HEK293 (cell line): Measurements from ENCODE around the gene SETDB2.
A peak's percentile ranks its signal among the peaks of the same experiment; 100 is the strongest.

Experiments
- ELK4 ChIP-seq: IDR thresholded peaks from 2 replicates; pipeline ENCODE4 v1.6.1; 2011; ENCODE audit warnings: mild to moderate bottlenecking, low read depth, low read length, borderline replicate concordance
- KLF17 ChIP-seq: fragments of 450-650 bp; formaldehyde crosslinking; IDR thresholded peaks from 2 replicates; pipeline ENCODE4 v1.5.1; 2016; ENCODE audit warnings: missing biosample characterization, missing genetic modification characterization
- MYNN ChIP-seq: fragments of 450-650 bp; formaldehyde crosslinking; IDR thresholded peaks from 2 replicates; pipeline ENCODE4 v1.5.1; 2016; ENCODE audit warnings: missing biosample characterization, missing genetic modification characterization, borderline replicate concordance
- MZF1 ChIP-seq: fragments of 450-650 bp; formaldehyde crosslinking; IDR thresholded peaks from 2 replicates; pipeline ENCODE4 v1.5.1; 2017; ENCODE audit warnings: missing biosample characterization, missing genetic modification characterization, borderline replicate concordance
- SETDB1 ChIP-seq: IDR thresholded peaks from one replicate; pipeline ENCODE4 v1.6.1; 2017; ENCODE audit warnings: mild to moderate bottlenecking, low read length, moderate library complexity, mixed read lengths; ENCODE audit not compliant: insufficient read length
- ZBTB11 ChIP-seq: fragments of 450-650 bp; formaldehyde crosslinking; conservative IDR thresholded peaks from 2 replicates; pipeline ENCODE4 v1.5.1; 2016; ENCODE audit warnings: low read depth, missing biosample characterization, missing genetic modification characterization
- ZEB2 ChIP-seq: fragments of 450-650 bp; formaldehyde crosslinking; IDR thresholded peaks from 2 replicates; pipeline ENCODE4 v1.5.1; 2016; ENCODE audit warnings: missing biosample characterization, missing genetic modification characterization
- ZNF121 ChIP-seq: fragments of 450-650 bp; formaldehyde crosslinking; IDR thresholded peaks from 2 replicates; pipeline ENCODE4 v1.5.1; 2016; ENCODE audit warnings: missing biosample characterization, missing genetic modification characterization
- ZNF138 ChIP-seq: fragments of 450-650 bp; formaldehyde crosslinking; IDR thresholded peaks from 2 replicates; pipeline ENCODE4 v1.5.1; 2016; ENCODE audit warnings: missing biosample characterization, missing genetic modification characterization, borderline replicate concordance
- ZNF175 ChIP-seq: fragments of 450-650 bp; formaldehyde crosslinking; IDR thresholded peaks from 2 replicates; pipeline ENCODE4 v1.5.1; 2016; ENCODE audit warnings: missing biosample characterization, missing genetic modification characterization
- ZNF24 ChIP-seq: fragments of 450-650 bp; formaldehyde crosslinking; IDR thresholded peaks from 2 replicates; pipeline ENCODE4 v1.5.1; 2016; ENCODE audit warnings: missing biosample characterization, missing genetic modification characterization
- ZNF26 ChIP-seq: fragments of 450-650 bp; formaldehyde crosslinking; IDR thresholded peaks from 2 replicates; pipeline ENCODE4 v1.5.1; 2016; ENCODE audit warnings: missing biosample characterization, missing genetic modification characterization
- ZNF292 ChIP-seq: fragments of 450-650 bp; formaldehyde crosslinking; IDR thresholded peaks from 2 replicates; pipeline ENCODE4 v1.5.1; 2016; ENCODE audit warnings: low read depth, missing biosample characterization, missing genetic modification characterization, borderline replicate concordance
- ZNF394 ChIP-seq: fragments of 450-650 bp; formaldehyde crosslinking; IDR thresholded peaks from 2 replicates; pipeline ENCODE4 v1.5.1; 2016; ENCODE audit warnings: missing biosample characterization, missing genetic modification characterization, mild to moderate bottlenecking, moderate library complexity, borderline replicate concordance
- ZNF433 ChIP-seq: fragments of 450-650 bp; formaldehyde crosslinking; IDR thresholded peaks from 2 replicates; pipeline ENCODE4 v1.5.1; 2016; ENCODE audit warnings: missing biosample characterization, missing genetic modification characterization, low read depth
- ZNF449 ChIP-seq: fragments of 450-650 bp; formaldehyde crosslinking; IDR thresholded peaks from 2 replicates; pipeline ENCODE4 v1.5.1; 2017; ENCODE audit warnings: missing biosample characterization, mild to moderate bottlenecking, missing genetic modification characterization, moderate library complexity
- ZNF529 ChIP-seq: fragments of 450-650 bp; formaldehyde crosslinking; IDR thresholded peaks from 2 replicates; pipeline ENCODE4 v1.5.1; 2017; ENCODE audit warnings: missing genetic modification characterization, missing biosample characterization; ENCODE audit not compliant: insufficient replicate concordance
- ZNF624 ChIP-seq: fragments of 450-650 bp; formaldehyde crosslinking; IDR thresholded peaks from 2 replicates; pipeline ENCODE4 v1.5.1; 2017; ENCODE audit warnings: missing biosample characterization, missing genetic modification characterization
- ZNF692 ChIP-seq: fragments of 450-650 bp; formaldehyde crosslinking; IDR thresholded peaks from 2 replicates; pipeline ENCODE4 v1.5.1; 2016; ENCODE audit warnings: missing biosample characterization, missing genetic modification characterization
- ZNF704 ChIP-seq: fragments of 450-650 bp; formaldehyde crosslinking; IDR thresholded peaks from 2 replicates; pipeline ENCODE4 v1.5.1; 2016; ENCODE audit warnings: missing biosample characterization, missing genetic modification characterization
- ZNF747 ChIP-seq: fragments of 450-650 bp; formaldehyde crosslinking; IDR thresholded peaks from 2 replicates; pipeline ENCODE4 v1.5.1; 2016; ENCODE audit warnings: missing biosample characterization, missing genetic modification characterization
- ZNF792 ChIP-seq: fragments of 450-650 bp; formaldehyde crosslinking; IDR thresholded peaks from 2 replicates; pipeline ENCODE4 v1.5.1; 2016; ENCODE audit warnings: missing biosample characterization, missing genetic modification characterization
- ZSCAN16 ChIP-seq: fragments of 450-650 bp; formaldehyde crosslinking; IDR thresholded peaks from 2 replicates; pipeline ENCODE4 v1.5.1; 2016; ENCODE audit warnings: missing biosample characterization, missing genetic modification characterization
- ZSCAN5A ChIP-seq: fragments of 450-650 bp; formaldehyde crosslinking; IDR thresholded peaks from 2 replicates; pipeline ENCODE4 v1.5.1; 2016; ENCODE audit warnings: missing biosample characterization, missing genetic modification characterization
- ZXDB ChIP-seq: fragments of 450-650 bp; formaldehyde crosslinking; IDR thresholded peaks from 2 replicates; pipeline ENCODE4 v1.5.1; 2016; ENCODE audit warnings: missing biosample characterization, missing genetic modification characterization

Gene SETDB2

GRCh38 chr13:49444524-49445395 is 686 bp downstream of the SETDB2 start (continued):
- TF ChIP-seq ZBTB11 (tag by site-specific recombination) (no peak; the same call in 1 of the 2 replicates), ZEB2 (peak; percentile 20), ZNF175 (tag by site-specific recombination) (no peak), KLF17 (tag by site-specific recombination) (peak; percentile 42; the same call in 1 of the 2 replicates), ZNF449 (tag by site-specific recombination) (0 out of 2 replicates have a peak, but pooled peaks have one; percentile 2), SETDB1 (no peak), ZNF394 (tag by site-specific recombination) (peak; percentile 52; the same call in 1 of the 2 replicates), ELK4 (no peak), MYNN (tag by site-specific recombination) (no peak), ZNF624 (tag by site-specific recombination) (no peak), ZNF529 (tag by site-specific recombination) (no peak), ZNF433 (tag by site-specific recombination) (no peak), ZNF121 (no peak), ZSCAN16 (tag by site-specific recombination) (no peak), ZNF692 (tag by site-specific recombination) (no peak), ZXDB (peak; percentile 43; the same call in 1 of the 2 replicates), ZNF24 (peak; percentile 45; the same call in 1 of the 2 replicates), ZNF704 (tag by site-specific recombination) (no peak), MZF1 (tag by site-specific recombination) (peak; percentile 43; the same call in 1 of the 2 replicates), ZNF292 (tag by site-specific recombination) (no peak), ZNF792 (tag by site-specific recombination) (no peak), ZNF138 (tag by site-specific recombination) (no peak), ZNF747 (tag by site-specific recombination) (no peak), ZSCAN5A (tag by site-specific recombination) (0 out of 2 replicates have a peak, but pooled peaks have one; percentile 53), ZNF26 (tag by site-specific recombination) (no peak)
